Stomach (tissue), 9 donors: Measurements from ENCODE around the gene CYTL1. TPM values are rescaled to one million over a fixed set of nuclear protein-coding genes. Genes with fewer than 3 reads are reported as not detected.

Experiments used
- DNase-seq, 2 donors: peaks; one replicate each; pipeline versions ENCODE4 v3.0.0 to v3.0.0-alpha.2; 2013 to 2019
- H3K27ac ChIP-seq, 5 donors: fragments of 200-600 bp in 4 of 5; sonication (generic) in 4 of 5; one replicate each; pipeline ENCODE4 v1.5.1; 2013 to 2019; ENCODE audit warnings: mild to moderate bottlenecking in 1 of 5, moderate library complexity in 1 of 5
- H3K27me3 ChIP-seq, 3 donors: fragments of 200-600 bp; sonication (generic); one replicate each; pipeline ENCODE4 v1.5.1; 2017 to 2019; ENCODE audit warnings: mixed run types in 1 of 3
- H3K36me3 ChIP-seq, 4 donors: fragments of 200-600 bp; sonication (generic); 1 replicate in 3 of 4; 2 replicates in 1 of 4; pipeline ENCODE4 v1.5.1; 2016 to 2019
- H3K4me1 ChIP-seq, 4 donors: fragments of 200-600 bp; sonication (generic); one replicate each; pipeline ENCODE4 v1.5.1; 2016 to 2019
- H3K4me3 ChIP-seq, 4 donors: fragments of 200-600 bp; sonication (generic) in 3 of 4; one replicate each; pipeline ENCODE4 v1.5.1; 2016 to 2019; ENCODE audit warnings: mild to moderate bottlenecking in 1 of 4
- H3K9me3 ChIP-seq, 4 donors: fragments of 200-600 bp; sonication (generic); one replicate each; pipeline ENCODE4 v1.5.1; 2016 to 2019
- EP300 ChIP-seq: sonication (generic); formaldehyde crosslinking; IDR thresholded peaks from one replicate; pipeline ENCODE4 v1.6.1; 2017; ENCODE audit warnings: antibody characterized with exemption
- POLR2A ChIP-seq, 4 donors: fragments of 450-650 bp; IDR thresholded peaks; one replicate each; pipeline ENCODE4 v1.6.1; 2016; ENCODE audit warnings: antibody characterized with exemption in 4 of 4, control low read depth in 2 of 4, mild to moderate bottlenecking in 1 of 4, moderate library complexity in 1 of 4
- POLR2AphosphoS5 ChIP-seq, 3 donors: sonication (generic); formaldehyde crosslinking; IDR thresholded peaks; one replicate each; pipeline ENCODE4 v1.6.1; 2016; ENCODE audit warnings: antibody characterized with exemption in 3 of 3
- WGBS, 5 donors: extraction: QIAGEN DNeasy Blood & Tissue Kit in 3 of 5; methylation state at CpG; one replicate each; pipeline versions ENCODE4 v1.1.5 to v1.1.7; 2013 to 2018; 5-methylcytosine and 5-hydroxymethylcytosine counted together
- intact Hi-C: fragments of 100-400 bp; cut with DNase I; formaldehyde crosslinking; loops from one replicate; pipeline ENCODE4 v1.15.1; 2023; ENCODE audit warnings: low total_unique reads
- polyA plus RNA-seq, 3 donors: library from polyadenylated mRNA; stranded (reverse); fragments of 200-250 nt; gene quantifications; one replicate each; pipeline ENCODE4 v1.2.3, GENCODE V29; 2013
- total RNA-seq, 5 donors: library from RNA; depleted of rRNA; stranded (reverse); fragments of >200 nt; gene quantifications; one replicate each; pipeline versions ENCODE4 v1.1.0 to v1.2.3, GENCODE V29; 2014 to 2016
- TF ChIP-seq, protein P1 (sequence below), 7 experiments: fragments of 450-650 bp in 4 of 7; fragments of 200-600 bp in 3 of 7; sonication (generic) in 3 of 7; IDR thresholded peaks; one replicate each; pipeline ENCODE4 v1.5.1; 2016 to 2019; ENCODE audit warnings: antibody characterized with exemption in 7 of 7, control low read depth in 2 of 7, mild to moderate bottlenecking in 1 of 7
- donor health status: healthy with polysubstance abuse.
- donor health status: Bipolar disorder and iron deficiency.
- donor health status: healthy.

The CYTL1 gene
- total and polyA plus RNA-seq, 8 donors, result 0.95 to 5.1 (median 1.4) TPM; not detected in 3

DNA sequence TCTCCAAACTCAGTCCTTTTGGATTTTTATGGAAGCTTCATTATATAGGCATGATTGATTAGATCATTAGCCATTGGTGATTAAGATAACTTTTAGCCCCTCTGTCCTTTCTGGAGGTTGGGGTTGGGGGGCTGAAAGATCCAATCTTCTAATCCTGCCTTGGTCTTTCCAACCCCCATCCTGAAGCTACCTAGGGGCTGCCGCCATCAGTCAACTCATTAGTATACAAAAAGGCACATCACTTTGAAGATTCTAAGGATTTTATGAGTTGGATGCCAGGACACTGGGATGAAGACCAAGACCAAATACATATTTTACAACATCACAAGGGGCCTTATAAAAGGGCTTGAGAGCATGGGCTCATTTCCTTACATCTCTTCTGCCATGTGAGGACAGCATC is 47.5 kb downstream of the CYTL1 start:
- intact Hi-C loops, result no loop called here
- WGBS, 5 donors, result 78 to 94% (median 89%) methylated on average over 1 of the region's 1 CpG

DNA sequence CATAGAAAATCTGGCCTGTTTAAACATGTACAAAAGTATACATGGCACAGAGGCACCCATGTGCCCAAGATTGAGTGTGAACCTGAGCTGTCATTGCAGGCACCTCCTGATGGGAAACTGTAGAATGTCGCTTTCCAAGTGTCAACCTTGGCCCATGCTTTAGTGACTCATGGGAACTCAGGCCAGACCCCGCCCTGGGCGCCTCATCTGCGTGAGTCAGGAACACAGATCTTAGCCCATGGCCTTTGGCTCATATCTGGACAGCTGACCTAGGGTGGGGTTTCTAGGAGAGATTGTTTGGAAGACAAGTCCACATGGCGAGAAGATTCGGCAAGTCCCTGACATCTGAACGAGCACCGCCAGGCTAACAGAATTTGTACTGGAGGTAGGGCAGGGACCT is 50.0 kb downstream of the CYTL1 start:
- peak in 1 of 2 donors; percentile 42 for DNase-seq
- peaks cover 0 to 6% (median 1%) of the 10 kb centered on the region in 4 donors for H3K9me3 ChIP-seq
- no peaks in the 10 kb centered on the region for H3K27me3 ChIP-seq
- no peak overlapping the region for H3K4me3 ChIP-seq
- intact Hi-C loops, result no loop called here
- no peak for TF ChIP-seq POLR2AphosphoS5 (IDR thresholded peaks at IDR 0.05)
- TF ChIP-seq, protein P1, sequence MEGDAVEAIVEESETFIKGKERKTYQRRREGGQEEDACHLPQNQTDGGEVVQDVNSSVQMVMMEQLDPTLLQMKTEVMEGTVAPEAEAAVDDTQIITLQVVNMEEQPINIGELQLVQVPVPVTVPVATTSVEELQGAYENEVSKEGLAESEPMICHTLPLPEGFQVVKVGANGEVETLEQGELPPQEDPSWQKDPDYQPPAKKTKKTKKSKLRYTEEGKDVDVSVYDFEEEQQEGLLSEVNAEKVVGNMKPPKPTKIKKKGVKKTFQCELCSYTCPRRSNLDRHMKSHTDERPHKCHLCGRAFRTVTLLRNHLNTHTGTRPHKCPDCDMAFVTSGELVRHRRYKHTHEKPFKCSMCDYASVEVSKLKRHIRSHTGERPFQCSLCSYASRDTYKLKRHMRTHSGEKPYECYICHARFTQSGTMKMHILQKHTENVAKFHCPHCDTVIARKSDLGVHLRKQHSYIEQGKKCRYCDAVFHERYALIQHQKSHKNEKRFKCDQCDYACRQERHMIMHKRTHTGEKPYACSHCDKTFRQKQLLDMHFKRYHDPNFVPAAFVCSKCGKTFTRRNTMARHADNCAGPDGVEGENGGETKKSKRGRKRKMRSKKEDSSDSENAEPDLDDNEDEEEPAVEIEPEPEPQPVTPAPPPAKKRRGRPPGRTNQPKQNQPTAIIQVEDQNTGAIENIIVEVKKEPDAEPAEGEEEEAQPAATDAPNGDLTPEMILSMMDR (IDR thresholded peaks at IDR 0.05), result no peak
- TF ChIP-seq EP300, result no peak
- no peak for TF ChIP-seq POLR2A (IDR thresholded peaks at IDR 0.05)
- H3K27ac ChIP-seq, result no peak overlapping the region
- 73 to 85% (median 80%) methylated on average over 6 to 8 of the region's 8 CpGs for WGBS, 5 donors
- no peaks in the 10 kb centered on the region for H3K36me3 ChIP-seq
- H3K4me1 ChIP-seq, result no peaks in the 10 kb centered on the region

More for the DNA sequence above, 47.5 kb downstream of the CYTL1 start:
- no peak for DNase-seq
- no peak overlapping the region for H3K27ac ChIP-seq
- no peak overlapping the region for H3K4me3 ChIP-seq
- no peaks in the 10 kb centered on the region for H3K4me1 ChIP-seq
- H3K27me3 ChIP-seq, result no peaks in the 10 kb centered on the region
- TF ChIP-seq EP300 (no peak), POLR2A (IDR thresholded peaks at IDR 0.05) (no peak)
- H3K36me3 ChIP-seq, result no peaks in the 10 kb centered on the region
- H3K9me3 ChIP-seq, result peaks cover 0 to 21% (median 13%) of the 10 kb centered on the region in 4 donors

DNA sequence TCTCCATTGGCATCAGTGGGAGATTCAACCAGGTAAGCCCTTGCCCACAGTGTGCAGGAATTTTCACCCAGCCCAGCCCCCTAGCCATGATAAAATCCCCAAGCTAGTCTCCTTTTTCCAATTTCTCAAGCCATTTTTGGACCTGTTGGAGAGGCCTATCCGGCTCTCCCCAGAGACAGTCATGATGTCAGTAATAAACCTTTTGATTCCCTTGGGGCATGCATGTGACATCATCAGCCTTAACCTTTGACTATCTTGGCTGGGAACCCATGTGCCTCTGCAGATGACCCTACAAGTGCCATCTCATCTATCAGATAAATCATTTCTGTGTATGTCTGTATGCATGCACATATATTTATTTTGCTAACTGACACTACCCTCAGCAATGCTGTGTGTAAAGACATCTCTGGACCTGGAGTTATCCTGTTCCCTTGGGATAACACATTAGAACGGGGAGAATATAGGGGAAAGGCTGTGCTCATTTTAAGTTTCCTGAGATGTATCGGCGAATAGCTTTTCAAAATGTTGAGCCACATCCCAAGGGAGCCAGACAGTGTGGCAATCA is 51.0 kb downstream of the CYTL1 start:
- no peak overlapping the region for H3K27ac ChIP-seq
- peaks cover 0 to 11% (median 8%) of the 10 kb centered on the region in 4 donors for H3K9me3 ChIP-seq
- intact Hi-C loops, result no loop called here
- no peak for DNase-seq
- WGBS, 5 donors, result 83 to 91% (median 85%) methylated on average over 4 of the region's 4 CpGs
- H3K27me3 ChIP-seq, result no peaks in the 10 kb centered on the region
- TF ChIP-seq EP300, result no peak
- TF ChIP-seq POLR2A (IDR thresholded peaks at IDR 0.05), result no peak
- TF ChIP-seq POLR2AphosphoS5 (IDR thresholded peaks at IDR 0.05), result no peak
- TF ChIP-seq, protein P1 (IDR thresholded peaks at IDR 0.05), result no peak
- H3K36me3 ChIP-seq, result no peaks in the 10 kb centered on the region
- no peaks in the 10 kb centered on the region for H3K4me1 ChIP-seq
- no peak overlapping the region for H3K4me3 ChIP-seq

Other genes starting within 250 kb of the CYTL1 start
- gene MSX1, start 159.8 kb downstream of the CYTL1 start, total RNA-seq, result 1 to 10 TPM in 1 of 5 donors, under 1 TPM in 1, not detected in 3; 0.55 to 6.5 TPM
- 1 to 10 TPM in 2 of 3 donors, under 1 TPM in 1; 0.85 to 1.8 (median 1.1) TPM for gene MSX1, start 159.8 kb downstream of the CYTL1 start, polyA plus RNA-seq
- 1 to 10 TPM; 1.8 to 5.5 (median 4.3) TPM for gene STK32B, start 32.0 kb upstream of the CYTL1 start, total RNA-seq
- gene STK32B, start 32.0 kb upstream of the CYTL1 start, polyA plus RNA-seq, result 1 to 10 TPM in 2 of 3 donors, under 1 TPM in 1; 0.61 to 1.5 (median 1.1) TPM